ENCODE results near the gene MYBPHL. TPM values are rescaled to one million over a fixed set of nuclear protein-coding genes. Genes with fewer than 3 reads are reported as not detected.

The MYBPHL gene
- total RNA-seq, 1 donor from 2014 or later: not detected

GRCh38 chr1:109253803-109254620 is 52.8 kb downstream of the MYBPHL start:
- DNase-seq (ENCODE audit: extremely low read depth, low read depth, low spot score): no peak

- DNase-seq (ENCODE audit: extremely low read depth, low read depth, low spot score): no peak
These were observed 53.7 kb downstream of the MYBPHL start for GRCh38 chr1:109252893-109253802.

- DNase-seq (ENCODE audit: extremely low read depth, low read depth, low spot score): no peak
These were observed 54.5 kb downstream of the MYBPHL start for GRCh38 chr1:109252167-109252892.

GRCh38 chr1:109251277-109252166 is 55.3 kb downstream of the MYBPHL start:
- DNase-seq (ENCODE audit: extremely low read depth, low read depth, low spot score): no peak

- no peak for DNase-seq (ENCODE audit: extremely low read depth, low read depth, low spot score)
These were observed 56.1 kb downstream of the MYBPHL start for GRCh38 chr1:109250454-109251276.

GRCh38 chr1:109249654-109250401 is 57.0 kb downstream of the MYBPHL start:
- no peak for DNase-seq (ENCODE audit: extremely low read depth, low read depth, low spot score)

- no peak for DNase-seq (ENCODE audit: extremely low read depth, low read depth, low spot score)
These were observed 57.8 kb downstream of the MYBPHL start, which contains the start of gene CELSR2 for GRCh38 chr1:109248797-109249629. CELSR2 (plus strand) TSS chr1:109249539; CDS start chr1:109250080, 541 bp downstream.

- DNase-seq (ENCODE audit: extremely low read depth, low read depth, low spot score): no peak
These were observed 58.4 kb downstream of the MYBPHL start for GRCh38 chr1:109248444-109248796.

GRCh38 chr1:109247401-109248365 is 59.1 kb downstream of the MYBPHL start:
- no peak for DNase-seq (ENCODE audit: extremely low read depth, low read depth, low spot score)

- DNase-seq (ENCODE audit: extremely low read depth, low read depth, low spot score): no peak
These were observed 60.7 kb downstream of the MYBPHL start for GRCh38 chr1:109246141-109246551.

- no peak for DNase-seq (ENCODE audit: extremely low read depth, low read depth, low spot score)
These were observed 62.8 kb downstream of the MYBPHL start for GRCh38 chr1:109243860-109244552.

GRCh38 chr1:109243221-109243620 is 63.6 kb downstream of the MYBPHL start:
- no peak for DNase-seq (ENCODE audit: extremely low read depth, low read depth, low spot score)

- no peak for DNase-seq (ENCODE audit: extremely low read depth, low read depth, low spot score)
These were observed 64.4 kb downstream of the MYBPHL start for GRCh38 chr1:109242387-109242786.
